Measurements from ENCODE around the gene LINGO3. TPM values are rescaled to one million over a fixed set of nuclear protein-coding genes. Genes with fewer than 3 reads are reported as not detected.

LINGO3 gene
- total and polyA plus RNA-seq, 2 of the 8 experiments (the other 6 are each of a cell fraction or from before 2014, with no cell fraction given), result 0.59 TPM; not detected in 1

DNA sequence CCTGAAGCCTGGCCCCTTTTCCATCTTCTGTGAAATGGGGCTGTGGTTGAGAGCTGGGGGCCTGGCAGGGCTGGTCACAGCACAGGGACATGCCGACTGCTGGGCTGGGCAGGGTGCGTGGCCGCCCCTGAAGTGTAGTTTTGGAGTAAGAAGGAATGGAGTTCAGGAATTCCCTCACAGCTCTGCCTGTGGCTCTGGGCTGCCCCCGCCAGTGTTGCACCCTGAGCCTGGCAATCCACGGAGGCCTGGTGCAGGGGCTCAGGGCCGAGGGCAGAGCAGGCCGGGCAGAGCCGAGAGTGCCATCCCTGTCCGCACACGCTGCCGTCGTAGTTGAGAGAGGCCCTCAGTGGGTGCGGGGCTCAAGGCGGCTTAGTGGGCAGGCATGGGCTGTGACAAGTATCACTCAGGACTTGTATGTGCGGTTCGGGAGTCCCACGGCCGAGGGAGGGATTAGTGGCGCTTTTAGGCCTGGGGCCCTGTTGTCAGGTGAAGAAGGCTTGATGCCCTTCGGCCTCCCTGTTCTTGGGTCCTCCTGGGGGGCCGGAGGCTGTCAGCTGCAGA, 30.2 kb upstream of the LINGO3 start (continued):
- TF ChIP-seq, protein P1, sequence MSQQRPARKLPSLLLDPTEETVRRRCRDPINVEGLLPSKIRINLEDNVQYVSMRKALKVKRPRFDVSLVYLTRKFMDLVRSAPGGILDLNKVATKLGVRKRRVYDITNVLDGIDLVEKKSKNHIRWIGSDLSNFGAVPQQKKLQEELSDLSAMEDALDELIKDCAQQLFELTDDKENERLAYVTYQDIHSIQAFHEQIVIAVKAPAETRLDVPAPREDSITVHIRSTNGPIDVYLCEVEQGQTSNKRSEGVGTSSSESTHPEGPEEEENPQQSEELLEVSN (IDR thresholded peaks at IDR 0.05), result no peak
- TF ChIP-seq CEBPB (IDR thresholded peaks at IDR 0.05; ENCODE audit: low read depth, low read length) (no peak), KDM1A (IDR thresholded peaks at IDR 0.05; ENCODE audit: borderline replicate concordance, low read length) (no peak), TEAD4 (IDR thresholded peaks at IDR 0.05; ENCODE audit: low read depth, low read length) (no peak), POU5F1 (IDR thresholded peaks at IDR 0.05; ENCODE audit: low read depth, low read length) (no peak), GABPA (IDR thresholded peaks at IDR 0.05; ENCODE audit: borderline replicate concordance, insufficient read depth, low read length) (no peak), ASH2L (IDR thresholded peaks at IDR 0.05; ENCODE audit: low read length) (no peak), BCL11A (IDR thresholded peaks at IDR 0.05; ENCODE audit: low read depth in 2 of 2, low read length in 2 of 2) (no peak)
- TF ChIP-seq, protein P2, sequence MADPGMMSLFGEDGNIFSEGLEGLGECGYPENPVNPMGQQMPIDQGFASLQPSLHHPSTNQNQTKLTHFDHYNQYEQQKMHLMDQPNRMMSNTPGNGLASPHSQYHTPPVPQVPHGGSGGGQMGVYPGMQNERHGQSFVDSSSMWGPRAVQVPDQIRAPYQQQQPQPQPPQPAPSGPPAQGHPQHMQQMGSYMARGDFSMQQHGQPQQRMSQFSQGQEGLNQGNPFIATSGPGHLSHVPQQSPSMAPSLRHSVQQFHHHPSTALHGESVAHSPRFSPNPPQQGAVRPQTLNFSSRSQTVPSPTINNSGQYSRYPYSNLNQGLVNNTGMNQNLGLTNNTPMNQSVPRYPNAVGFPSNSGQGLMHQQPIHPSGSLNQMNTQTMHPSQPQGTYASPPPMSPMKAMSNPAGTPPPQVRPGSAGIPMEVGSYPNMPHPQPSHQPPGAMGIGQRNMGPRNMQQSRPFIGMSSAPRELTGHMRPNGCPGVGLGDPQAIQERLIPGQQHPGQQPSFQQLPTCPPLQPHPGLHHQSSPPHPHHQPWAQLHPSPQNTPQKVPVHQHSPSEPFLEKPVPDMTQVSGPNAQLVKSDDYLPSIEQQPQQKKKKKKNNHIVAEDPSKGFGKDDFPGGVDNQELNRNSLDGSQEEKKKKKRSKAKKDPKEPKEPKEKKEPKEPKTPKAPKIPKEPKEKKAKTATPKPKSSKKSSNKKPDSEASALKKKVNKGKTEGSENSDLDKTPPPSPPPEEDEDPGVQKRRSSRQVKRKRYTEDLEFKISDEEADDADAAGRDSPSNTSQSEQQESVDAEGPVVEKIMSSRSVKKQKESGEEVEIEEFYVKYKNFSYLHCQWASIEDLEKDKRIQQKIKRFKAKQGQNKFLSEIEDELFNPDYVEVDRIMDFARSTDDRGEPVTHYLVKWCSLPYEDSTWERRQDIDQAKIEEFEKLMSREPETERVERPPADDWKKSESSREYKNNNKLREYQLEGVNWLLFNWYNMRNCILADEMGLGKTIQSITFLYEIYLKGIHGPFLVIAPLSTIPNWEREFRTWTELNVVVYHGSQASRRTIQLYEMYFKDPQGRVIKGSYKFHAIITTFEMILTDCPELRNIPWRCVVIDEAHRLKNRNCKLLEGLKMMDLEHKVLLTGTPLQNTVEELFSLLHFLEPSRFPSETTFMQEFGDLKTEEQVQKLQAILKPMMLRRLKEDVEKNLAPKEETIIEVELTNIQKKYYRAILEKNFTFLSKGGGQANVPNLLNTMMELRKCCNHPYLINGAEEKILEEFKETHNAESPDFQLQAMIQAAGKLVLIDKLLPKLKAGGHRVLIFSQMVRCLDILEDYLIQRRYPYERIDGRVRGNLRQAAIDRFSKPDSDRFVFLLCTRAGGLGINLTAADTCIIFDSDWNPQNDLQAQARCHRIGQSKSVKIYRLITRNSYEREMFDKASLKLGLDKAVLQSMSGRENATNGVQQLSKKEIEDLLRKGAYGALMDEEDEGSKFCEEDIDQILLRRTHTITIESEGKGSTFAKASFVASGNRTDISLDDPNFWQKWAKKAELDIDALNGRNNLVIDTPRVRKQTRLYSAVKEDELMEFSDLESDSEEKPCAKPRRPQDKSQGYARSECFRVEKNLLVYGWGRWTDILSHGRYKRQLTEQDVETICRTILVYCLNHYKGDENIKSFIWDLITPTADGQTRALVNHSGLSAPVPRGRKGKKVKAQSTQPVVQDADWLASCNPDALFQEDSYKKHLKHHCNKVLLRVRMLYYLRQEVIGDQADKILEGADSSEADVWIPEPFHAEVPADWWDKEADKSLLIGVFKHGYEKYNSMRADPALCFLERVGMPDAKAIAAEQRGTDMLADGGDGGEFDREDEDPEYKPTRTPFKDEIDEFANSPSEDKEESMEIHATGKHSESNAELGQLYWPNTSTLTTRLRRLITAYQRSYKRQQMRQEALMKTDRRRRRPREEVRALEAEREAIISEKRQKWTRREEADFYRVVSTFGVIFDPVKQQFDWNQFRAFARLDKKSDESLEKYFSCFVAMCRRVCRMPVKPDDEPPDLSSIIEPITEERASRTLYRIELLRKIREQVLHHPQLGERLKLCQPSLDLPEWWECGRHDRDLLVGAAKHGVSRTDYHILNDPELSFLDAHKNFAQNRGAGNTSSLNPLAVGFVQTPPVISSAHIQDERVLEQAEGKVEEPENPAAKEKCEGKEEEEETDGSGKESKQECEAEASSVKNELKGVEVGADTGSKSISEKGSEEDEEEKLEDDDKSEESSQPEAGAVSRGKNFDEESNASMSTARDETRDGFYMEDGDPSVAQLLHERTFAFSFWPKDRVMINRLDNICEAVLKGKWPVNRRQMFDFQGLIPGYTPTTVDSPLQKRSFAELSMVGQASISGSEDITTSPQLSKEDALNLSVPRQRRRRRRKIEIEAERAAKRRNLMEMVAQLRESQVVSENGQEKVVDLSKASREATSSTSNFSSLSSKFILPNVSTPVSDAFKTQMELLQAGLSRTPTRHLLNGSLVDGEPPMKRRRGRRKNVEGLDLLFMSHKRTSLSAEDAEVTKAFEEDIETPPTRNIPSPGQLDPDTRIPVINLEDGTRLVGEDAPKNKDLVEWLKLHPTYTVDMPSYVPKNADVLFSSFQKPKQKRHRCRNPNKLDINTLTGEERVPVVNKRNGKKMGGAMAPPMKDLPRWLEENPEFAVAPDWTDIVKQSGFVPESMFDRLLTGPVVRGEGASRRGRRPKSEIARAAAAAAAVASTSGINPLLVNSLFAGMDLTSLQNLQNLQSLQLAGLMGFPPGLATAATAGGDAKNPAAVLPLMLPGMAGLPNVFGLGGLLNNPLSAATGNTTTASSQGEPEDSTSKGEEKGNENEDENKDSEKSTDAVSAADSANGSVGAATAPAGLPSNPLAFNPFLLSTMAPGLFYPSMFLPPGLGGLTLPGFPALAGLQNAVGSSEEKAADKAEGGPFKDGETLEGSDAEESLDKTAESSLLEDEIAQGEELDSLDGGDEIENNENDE (IDR thresholded peaks at IDR 0.05; ENCODE audit: insufficient replicate concordance, low read length), result no peak
- TF ChIP-seq, protein P3, sequence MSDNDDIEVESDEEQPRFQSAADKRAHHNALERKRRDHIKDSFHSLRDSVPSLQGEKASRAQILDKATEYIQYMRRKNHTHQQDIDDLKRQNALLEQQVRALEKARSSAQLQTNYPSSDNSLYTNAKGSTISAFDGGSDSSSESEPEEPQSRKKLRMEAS (IDR thresholded peaks at IDR 0.05), result no peak
